WI38 (cell line): ENCODE measurements around the gene RGS16.

Experiments
- H3K4me3 ChIP-seq: 2 replicates; pipeline ENCODE4 v1.5.1; 2011; ENCODE audit warnings: low read depth, mild to moderate bottlenecking, control low read depth, low read length
- CTCF ChIP-seq: IDR thresholded peaks from 2 replicates; pipeline ENCODE4 v1.5.1; 2012; ENCODE audit warnings: low read depth, mild to moderate bottlenecking, control low read depth, low read length

RGS16 gene

GRCh38 chr1:182552527-182552926, 51.7 kb downstream of the RGS16 start:
- H3K4me3 ChIP-seq: no peak overlapping the region
- TF ChIP-seq CTCF: no peak

GRCh38 chr1:182549811-182550210, 54.4 kb downstream of the RGS16 start:
- no peak for TF ChIP-seq CTCF
- no peak overlapping the region for H3K4me3 ChIP-seq

GRCh38 chr1:182549346-182549745, 54.8 kb downstream of the RGS16 start:
- H3K4me3 ChIP-seq: no peak overlapping the region
- no peak for TF ChIP-seq CTCF
